CMK (cell line): ENCODE data around the gene USP48.
"Not testable (repeated sequence)": the region's sequence is repeated elsewhere in the genome, so short reads cannot be mapped to it uniquely, and the experiment has no call there.

ENCODE experiments used
- DNase-seq: peaks from one replicate; pipeline ENCODE4 v3.0.0-alpha.2; 2010; ENCODE audit warnings: low read depth

USP48 gene

DNA sequence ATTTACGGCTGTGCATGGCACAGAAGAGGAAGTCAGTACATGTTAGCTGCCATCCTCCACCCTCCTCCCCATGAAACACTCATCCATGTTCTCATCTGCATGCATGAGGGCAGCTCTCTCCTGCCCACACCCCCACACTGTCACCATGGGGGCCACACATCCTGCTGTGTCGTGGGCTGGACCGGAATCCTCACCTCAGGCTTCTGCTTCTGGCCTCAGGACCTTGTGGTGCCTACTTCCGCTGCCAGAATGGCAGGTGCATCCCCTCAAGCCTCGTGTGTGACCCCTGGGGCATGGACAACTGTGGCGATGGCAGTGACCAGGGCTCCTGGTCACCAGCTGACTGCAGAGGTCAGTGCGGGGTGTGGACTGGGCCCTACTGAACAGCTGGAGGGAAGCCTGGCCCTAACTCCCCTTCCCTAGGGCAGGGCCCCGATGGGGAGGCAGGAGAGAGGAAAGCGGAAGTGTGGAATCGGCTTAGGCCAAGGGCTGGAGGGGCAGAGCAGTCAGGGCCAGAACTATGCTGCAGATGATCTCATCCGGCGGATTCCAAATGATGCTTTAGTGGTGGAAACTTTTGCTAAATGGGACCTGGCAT, 32.9 kb upstream of the USP48 start:
- DNase-seq, result no peak

DNA sequence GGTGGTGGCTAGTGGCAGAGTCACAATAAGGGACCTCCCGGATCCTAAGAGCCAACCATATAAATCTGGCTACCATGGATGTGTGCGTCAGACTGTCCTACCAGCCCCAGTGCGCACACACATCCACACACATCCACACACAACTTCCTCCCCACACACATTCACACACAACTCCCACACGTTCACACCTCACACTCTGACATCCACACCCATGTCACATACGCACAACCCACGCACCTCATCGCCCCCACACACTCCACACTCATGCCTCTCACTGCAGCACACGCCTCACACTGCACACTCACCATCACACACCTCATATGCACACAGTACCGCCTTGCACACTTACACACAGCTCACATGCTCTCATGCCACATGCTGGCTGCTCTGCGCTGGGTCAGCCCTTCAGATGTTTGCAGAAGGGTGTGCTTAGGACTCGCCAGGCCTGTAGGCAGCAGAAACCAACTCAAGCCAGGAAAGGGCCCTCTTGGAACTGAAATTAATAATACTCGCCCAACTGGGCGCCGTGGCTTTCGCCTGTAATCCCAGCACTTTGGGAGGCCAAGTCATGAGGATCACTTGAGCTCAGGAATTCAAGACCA, 32.1 kb upstream of the USP48 start:
- DNase-seq, result no peak

DNA sequence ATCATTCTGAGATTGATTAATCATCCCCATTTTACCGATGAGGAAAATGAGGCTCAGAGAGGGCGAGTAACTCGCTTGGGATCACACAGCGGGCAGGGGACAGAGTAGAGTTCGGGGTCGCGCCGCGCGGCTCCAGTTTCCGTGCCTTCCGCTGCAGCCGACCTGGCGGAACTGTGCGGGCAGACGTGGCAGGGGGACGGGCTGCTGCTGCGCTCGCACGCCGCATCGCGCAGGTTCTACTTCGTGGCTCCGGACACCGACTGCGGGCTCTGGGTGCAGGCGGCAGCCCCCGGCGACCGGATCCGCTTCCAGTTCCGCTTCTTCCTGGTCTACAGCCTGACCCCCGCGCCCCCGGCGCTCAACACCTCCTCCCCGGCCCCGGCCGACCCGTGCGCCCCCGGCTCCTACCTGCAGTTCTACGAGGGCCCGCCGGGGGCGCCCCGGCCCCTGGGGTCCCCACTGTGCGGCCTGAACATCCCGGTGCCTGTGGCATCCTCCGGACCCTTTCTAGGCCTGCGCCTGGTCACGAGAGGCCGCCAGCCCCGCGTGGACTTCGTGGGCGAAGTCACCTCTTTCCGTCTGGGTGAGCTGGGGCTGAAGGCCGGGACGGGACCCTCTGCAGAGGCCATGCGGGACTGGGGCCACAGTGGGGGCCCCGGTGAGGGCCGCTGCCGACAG, 31.4 kb upstream of the USP48 start:
- DNase-seq, result no peak

DNA sequence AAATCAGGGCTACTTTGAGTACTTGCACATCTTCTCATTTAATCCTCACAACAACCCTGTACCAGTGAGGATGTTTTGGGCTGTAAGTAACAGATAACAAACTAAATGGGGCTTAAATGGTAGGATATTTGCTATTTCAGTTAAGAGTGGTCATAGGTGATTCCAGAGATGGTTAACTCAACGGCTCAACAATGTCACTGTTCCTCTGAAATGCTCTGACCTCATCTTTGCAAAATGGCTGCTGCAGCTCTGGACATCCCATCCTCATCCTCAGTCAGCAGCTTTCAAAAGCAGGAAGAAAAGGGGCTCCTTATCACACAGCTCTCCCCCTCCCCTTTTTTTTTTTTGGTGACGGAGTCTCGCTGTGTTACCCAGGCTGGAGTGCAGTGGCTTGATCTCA, 30.6 kb upstream of the USP48 start:
- DNase-seq, result no peak

DNA sequence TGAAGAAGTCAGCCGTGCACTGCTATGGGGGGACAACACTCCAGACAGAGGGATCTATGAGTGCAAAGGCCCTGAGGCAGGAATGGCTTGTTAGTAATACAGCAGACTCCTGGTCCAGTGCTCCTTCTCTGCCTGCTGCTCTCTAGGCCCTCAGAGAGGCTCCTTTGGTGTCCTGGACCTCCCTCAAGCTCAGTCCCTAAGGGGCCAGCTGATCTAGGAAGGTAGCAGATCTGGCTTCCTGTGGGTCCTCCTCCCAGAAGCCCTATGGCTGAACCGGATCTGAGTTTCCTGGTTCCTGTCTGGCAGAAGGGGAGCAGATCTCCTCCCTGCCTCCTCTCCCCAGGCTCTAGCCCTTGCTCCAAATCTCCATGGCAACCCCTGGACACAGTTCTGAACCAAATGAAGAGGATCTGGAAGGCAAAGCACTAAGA, 28.9 kb upstream of the USP48 start, which contains the start of gene LDLRAD2:
Gene LDLRAD2 (plus strand): TSS at position 391 of the 431 bp plus-strand sequence. CDS start 187 bp downstream, outside the sequence.
- peak; percentile 48 for DNase-seq

DNA sequence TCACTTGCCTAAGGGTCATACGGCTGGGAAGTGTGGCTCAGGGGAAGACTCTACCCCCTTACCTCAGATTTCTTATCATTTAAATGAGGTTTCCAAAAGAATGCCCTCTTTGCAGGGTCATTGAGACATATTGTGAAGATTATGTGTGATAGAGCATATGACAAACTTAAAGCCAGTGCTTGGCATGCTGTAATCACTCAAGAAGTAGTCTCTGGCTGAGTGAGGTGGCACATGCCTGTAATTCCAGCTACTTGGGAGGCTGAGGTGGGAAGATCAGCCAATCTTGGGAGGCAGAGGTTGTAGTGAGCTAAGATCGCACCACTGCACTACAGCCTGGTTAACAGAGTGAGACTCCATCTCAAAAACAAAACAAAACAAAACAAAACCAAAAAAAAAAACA, 21.6 kb upstream of the USP48 start:
- no peak for DNase-seq

DNA sequence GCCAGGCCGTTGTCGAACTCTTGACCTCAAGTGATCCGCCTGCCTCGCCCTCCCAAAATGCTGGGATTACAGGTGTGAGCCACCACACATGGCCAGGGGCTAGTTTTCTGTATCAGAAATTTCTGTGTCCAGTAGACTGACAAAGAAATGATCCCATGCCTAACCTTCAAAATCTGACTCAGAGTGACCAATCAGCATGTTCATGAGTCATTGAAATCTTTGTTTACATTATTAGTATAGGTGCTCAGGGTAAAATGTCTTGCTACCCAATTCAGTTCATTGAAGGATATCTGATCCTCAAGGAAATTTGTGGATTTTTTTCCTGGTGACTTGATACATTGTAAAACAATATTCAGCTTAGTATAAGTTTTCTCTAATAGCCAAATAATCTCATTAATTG, 18.2 kb upstream of the USP48 start:
- no peak for DNase-seq

DNA sequence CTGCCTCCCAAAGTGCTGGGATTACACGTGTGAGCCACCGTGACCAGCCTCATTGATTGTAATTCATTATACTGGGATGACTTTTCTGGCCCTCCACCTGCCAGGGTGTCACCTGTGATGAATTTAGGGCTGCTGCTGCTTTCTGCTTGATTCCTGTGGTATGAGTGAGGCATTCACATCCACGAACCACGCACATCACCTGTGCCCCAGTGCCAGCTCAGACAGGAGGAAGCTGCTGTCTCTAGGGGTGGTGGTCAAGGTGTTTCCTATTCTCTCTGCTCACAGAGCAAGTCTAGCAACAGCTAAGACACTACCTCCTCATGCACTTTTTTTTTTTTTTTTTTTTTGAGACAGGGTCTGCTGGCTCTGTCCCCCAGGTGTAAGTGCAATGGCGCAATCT, 16.8 kb upstream of the USP48 start:
- no peak for DNase-seq

DNA sequence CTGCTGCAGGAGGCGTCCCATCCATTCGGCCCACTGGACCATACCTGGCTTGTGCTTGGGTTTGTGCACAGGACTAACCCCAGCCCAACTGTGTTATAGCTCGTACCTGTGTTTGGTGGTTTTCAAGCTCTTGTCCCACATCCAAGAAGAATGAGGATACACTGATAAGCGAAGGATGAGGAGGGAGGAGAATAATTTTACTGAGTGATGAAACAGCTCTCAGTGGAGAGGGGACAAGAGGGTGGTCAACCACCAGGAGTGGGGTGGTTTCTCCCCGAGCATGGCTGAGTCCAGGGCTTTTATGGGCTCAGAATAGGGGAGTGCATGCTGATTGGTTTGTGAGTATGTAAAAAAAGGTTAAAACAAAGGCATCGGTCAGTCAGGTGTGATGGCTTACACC, 12.1 kb upstream of the USP48 start:
- DNase-seq, result no peak

DNA sequence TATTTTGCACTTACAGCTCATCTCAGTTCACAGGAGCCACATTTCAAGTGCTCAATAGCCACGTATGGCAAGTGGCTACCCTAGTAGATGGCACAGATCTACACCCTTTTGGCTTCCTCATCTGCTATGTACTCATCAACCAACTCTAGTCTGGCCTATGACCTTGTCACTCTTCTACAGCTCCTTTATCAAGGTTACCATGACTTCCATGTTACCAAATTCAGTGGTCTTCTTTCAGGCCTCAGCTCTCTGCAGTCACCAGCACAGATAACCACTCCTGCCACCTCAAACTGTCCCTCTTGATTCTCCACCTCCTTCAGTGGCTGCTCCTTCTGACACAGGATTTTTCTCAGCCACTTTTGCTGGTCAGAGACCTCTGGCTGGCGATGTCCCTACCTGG, 11.7 kb upstream of the USP48 start:
- DNase-seq, result no peak

DNA sequence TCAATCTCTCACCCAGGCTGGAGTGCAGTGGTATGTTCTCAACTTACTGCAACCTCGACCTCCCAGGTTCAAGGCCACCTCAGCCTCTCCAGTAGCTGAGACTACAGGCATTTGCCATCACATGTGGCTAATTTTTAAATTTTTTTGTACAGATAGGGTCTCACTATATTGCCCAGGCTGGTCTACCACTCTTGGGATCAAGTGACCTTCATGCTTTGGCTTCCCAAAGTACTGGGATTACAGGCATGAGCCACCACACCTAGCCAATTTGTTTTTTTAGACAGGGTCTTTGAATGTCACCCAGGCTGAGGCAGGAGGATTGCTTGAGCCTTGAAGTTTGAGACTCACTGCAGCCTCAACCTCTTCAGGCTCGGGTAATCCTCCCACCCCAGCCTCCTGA, 10.2 kb upstream of the USP48 start:
- no peak for DNase-seq

DNA sequence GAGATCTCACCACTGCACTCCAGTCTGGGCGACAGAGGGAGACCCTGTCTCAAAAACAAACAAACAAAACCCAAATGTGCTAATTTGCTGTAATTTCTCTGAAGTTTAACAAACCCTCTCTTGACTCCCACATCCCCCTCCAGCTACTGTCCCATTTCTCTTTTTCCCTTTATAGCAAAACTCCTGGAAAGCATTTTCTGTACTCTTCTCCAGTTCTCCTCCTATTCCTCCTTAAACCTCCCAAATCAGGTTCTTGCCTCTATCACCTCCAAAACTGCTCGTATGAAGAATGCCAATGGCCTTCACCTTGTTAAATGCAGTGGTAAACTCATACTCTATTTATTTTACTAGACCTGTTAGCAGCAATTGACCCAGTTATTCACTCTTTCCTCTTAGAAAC, 3.7 kb upstream of the USP48 start:
- DNase-seq, result no peak

DNA sequence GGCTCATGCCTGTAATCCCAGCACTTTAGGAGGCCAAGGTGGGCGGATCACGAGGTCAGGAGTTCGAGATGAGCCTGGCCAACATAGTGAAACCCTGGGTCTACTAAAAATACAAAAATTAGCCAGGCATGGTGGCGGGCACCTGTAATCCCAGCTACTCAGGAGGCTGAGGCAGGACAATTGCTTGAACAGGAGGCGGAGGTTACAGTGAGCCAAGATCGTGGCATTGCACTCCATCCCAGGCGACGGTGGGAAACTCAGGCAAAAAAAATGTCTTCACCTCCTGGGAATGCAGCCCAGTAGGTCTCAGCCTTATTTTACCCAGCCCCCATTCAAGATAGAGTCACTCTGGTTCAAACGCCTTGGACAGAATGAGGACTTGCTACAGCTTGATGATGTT, 2.8 kb upstream of the USP48 start:
- not testable (repeated sequence) for DNase-seq

DNA sequence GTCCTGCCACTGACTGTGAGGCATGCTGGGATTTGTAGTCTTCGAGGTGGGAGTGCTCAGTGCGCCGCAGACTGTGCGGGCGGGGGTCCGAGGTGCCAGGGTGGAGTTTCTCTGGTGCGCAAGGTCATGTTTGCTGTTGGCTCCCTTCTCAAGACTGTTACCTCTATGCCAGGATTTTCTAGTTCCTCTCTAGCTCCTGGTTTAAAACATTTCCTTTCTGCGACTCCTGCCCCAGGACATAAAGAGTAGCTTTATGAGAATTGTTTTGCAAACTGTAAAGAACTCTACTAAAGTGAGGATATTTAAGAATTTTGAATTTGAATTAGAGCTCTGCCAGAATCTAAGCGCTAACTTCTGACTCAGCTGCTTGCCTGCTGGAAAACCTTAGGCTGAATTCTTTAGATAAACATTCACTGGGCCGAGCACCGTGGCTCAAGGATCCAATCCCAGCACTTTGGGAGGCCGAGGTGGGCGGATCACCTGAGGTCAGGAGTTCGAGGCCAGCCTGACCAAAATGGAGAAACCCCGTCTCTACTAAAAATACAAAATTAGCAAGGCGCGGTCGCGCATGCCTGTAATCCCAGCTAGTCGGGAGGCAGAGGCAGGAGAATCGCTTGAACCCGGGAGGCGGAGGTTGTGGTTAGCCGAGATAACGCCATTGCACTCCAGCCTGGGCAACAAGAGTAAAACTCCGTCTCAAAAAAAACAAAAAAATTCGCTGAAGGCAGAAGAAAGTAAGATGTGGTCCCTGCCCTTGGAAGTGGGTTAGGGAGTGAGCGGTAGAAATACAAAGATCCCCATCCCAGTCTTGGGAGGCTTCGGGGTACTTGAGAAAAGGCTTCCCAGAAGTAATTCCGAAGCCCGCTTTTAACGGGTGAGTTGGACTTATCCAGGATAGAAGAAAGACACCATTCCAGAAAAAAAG, 992 bp upstream of the USP48 start:
- DNase-seq, result peak; percentile 96

DNA sequence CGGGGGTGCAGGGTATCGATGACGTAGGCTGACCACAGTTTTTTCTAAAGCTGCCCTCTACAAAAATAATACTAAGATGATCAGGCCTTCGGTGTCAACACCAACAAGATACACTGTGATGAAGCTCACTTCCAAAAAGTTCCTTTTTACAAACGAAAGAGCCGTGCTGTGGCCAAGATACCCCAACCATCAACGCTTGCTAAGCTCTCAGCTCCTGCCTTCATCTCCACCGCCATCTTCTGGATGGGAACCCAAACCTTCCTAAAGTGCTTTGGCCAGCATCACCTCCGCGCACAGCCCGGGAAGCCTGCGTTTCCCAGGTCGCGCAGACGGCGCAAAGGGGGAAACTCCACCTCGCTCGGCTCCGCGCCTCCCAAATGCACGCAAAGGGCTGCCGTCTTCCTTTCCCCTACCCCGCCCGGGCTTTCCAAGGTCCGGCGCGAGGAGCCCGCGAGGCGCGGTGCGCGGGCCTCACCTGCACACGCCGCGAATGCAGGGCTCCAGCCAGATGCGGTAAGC, 541 bp downstream of the USP48 start:
- DNase-seq, result peak; percentile 49

DNA sequence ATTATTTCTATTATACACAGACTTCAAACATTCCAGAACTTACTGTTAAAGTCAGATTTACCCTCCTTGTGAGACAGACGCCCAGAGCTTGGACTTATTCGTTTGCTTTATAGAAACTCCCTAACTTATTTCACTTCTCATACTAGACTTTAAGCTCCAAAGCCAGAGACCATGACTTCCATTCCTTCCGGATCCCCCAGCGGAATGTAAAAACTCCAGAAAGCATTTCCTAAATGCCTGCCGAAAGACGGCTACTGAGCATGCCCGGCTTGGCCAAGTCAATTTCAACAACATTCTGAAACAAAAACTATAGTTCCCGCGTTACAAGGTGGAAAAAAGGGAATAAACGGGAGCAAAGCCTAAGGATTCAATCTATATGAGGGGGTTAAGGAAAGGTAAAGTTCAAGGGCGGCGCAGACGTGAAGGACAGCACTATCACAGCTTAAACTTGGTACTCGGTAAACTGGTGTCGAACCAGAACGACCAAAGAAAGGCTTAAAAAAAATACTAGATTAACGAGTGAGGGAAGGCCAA, 1.1 kb downstream of the USP48 start:
- DNase-seq, result no peak

DNA sequence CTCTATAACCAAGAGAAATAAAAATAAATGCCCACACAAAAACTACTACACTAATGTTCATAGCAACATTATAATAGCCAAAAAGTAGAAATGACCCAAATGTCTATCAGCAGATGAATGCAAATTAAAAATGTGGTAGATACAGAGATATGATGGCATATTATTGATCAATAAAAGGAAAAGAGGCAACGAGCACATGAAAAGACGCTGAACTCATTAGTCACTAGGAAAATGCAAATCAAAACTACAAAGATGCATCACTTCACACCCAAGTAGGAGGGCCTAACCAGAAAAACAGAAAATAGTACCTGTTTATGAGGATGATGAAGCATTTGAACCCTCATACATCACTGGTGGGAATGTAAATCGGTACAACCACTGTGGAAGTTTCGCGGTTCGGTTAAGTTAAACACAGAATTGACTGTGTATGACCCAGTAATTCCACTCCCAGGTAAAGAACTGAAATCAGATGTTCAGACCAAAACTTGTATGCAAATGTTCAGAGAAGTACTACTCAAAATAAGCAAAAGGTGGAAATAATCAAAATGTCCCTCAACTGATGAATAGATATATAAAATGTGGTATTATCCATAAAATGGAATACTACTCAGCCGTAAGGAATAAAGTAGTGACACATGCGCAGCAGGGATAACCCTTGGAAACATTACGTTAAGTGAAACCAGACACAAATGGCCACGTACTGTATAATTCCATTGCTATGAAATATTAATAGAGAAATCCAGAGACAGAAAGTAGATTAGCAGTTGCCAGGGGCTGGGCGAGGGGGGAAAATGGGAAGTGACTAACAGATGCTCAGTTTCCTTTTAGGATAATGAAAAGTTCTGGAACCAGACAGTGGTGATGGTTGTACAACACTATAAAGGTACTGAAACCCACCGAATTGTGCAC, 3.1 kb downstream of the USP48 start:
- no peak for DNase-seq

DNA sequence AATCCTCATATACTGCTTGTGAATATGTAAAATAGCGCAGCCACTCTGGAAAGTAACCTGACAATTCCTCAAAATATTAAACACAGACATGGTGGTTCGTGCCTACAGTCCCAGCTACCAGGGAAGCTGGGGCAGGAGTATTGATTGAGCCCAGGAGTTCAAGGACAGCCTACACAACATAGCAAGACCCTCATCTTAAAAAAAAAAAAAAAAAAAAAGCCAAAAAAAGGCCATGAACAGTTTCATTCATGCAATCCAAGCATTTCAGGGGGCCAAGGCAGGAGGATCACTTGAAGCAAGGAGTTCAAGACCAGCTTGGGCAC, 4.6 kb downstream of the USP48 start:
- no peak for DNase-seq

DNA sequence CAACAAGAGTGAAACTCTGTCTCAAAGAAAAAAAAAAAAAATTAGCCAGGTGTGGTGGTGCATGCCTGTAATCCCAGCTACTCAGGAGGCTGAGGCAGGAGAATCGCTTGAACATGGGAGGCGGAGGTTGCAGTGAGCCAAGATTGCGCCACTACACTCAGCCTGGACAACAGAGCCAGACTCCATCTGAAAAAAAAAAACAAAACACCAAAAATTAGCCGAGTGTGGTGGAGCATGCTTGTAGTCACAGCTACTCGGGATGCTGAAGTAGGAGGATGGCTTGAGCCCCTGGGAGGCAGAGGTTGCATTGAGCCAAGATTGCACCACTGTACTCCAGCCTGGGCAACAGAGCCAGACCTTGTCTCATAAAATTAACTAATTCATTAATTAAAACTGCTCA, 6.0 kb downstream of the USP48 start:
- not testable (repeated sequence) for DNase-seq

DNA sequence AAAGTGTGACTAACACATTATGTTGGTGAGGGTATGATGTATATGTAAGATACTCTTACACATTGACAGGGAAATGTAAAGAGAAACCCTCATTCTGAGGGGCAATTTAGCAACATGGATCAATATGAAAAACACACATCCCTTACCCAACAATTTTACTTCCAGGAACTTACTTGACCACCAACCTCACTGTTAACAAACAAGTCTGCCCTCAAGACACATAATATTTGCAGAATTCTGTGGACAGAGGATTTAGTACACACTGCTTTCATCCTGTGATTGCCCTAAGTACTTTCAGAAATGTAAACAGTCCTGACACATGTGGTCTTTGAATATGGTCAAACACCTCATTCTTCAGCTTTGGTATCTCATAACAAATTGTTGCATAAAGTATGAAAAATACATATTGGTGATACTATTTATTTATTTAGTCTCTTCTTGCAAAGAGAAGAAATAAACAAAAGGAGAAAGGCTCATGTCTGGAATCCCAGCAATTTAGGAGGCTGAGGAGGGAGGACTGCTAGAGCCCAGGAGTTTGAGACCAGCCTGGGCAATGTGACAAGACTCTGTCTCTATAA, 6.9 kb downstream of the USP48 start:
- no peak for DNase-seq

DNA sequence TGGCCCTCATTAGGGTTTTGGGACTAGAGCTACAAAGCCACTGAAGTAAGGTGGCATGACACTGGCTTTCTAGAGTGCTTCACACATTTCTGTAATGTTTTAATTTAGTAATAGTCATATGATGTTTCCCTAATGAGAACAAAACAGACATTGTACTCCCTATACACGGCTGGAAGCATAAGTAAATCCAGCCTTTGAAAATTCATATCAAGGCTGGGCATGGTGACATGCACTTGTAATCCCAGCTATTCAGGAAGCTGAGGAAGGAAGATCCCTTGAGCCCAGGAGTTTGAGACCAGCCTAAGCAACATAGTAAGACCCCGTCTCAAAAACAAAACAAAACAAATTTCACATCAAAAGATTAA, 7.4 kb downstream of the USP48 start:
- DNase-seq, result no peak
